GM12878 (cell line): ENCODE measurements around the gene CD7. TPM values are rescaled to one million over a fixed set of nuclear protein-coding genes. Genes with fewer than 3 reads are reported as not detected.

Experiments
- ATAC-seq: fragments of 200-7000 bp; cut with Tn5 transposase; 3 replicates; pipeline ENCODE4 v1.9.1; 2020; ENCODE audit warnings: mild to moderate bottlenecking, moderate library complexity
- Bru-seq: library from RNA; stranded (reverse); fragments of 400-500 nt; gene quantifications from one replicate; lab custom pipeline; 2021; lab: Mats Ljungman, UMichigan
- BruChase-seq, 2 experiments: library from RNA; stranded (reverse); fragments of 400-500 nt; gene quantifications; one replicate each; lab custom pipeline; 2021; lab: Mats Ljungman, UMichigan
- BruUV-seq: library from RNA; stranded (reverse); fragments of 400-500 nt; replicated peaks from 2 replicates; lab custom pipeline; 2021; lab: Mats Ljungman, UMichigan
- CTCF ChIA-PET: fragments of 300-600 bp; sonication (Branson Sonifier 250); formaldehyde crosslinking; extraction: SDS; loops from one replicate; lab custom pipeline; 2021; ENCODE audit warnings: inconsistent platforms; lab: Yijun Ruan, JAX
- POLR2A ChIA-PET: fragments of 350-600 bp; formaldehyde crosslinking; extraction: SDS; loops from one replicate; lab custom pipeline; 2021; ENCODE audit warnings: inconsistent platforms; lab: Charles Lee
- RAD21 ChIA-PET: fragments of 300-600 bp; sonication (Branson Sonifier 250); formaldehyde crosslinking; loops from one replicate; lab custom pipeline; 2023; ENCODE audit warnings: antibody characterized with exemption; ENCODE audit not compliant: unreplicated experiment; lab: Charles Lee
- SMC1A ChIA-PET: fragments of 300-600 bp; sonication (Branson Sonifier 250); formaldehyde crosslinking; loops from one replicate; lab custom pipeline; 2023; ENCODE audit not compliant: unreplicated experiment, uncharacterized antibody; lab: Charles Lee
- DNase-seq: peaks from one replicate; pipeline ENCODE4 v3.0.0-alpha.2; 2011; ENCODE audit warnings: low read depth, low spot score
- FAIRE-seq: peaks from 3 replicates; lab custom pipeline; 2011; peaks lifted over from hg19 to GRCh38; lab: Jason Lieb, UNC
- H2AFZ ChIP-seq: 2 replicates; pipeline ENCODE4 v1.6.0; 2011; ENCODE audit warnings: low read depth, low read length, control low read depth; ENCODE audit not compliant: control insufficient read depth
- H3K27ac ChIP-seq: 2 replicates; pipeline ENCODE4 v1.5.1; 2011; ENCODE audit warnings: control low read depth; ENCODE audit not compliant: control insufficient read depth, insufficient read depth
- H3K27me3 ChIP-seq, 2 experiments: replicated peaks in 1 of 2; 2 replicates each; pipeline versions ENCODE4 v1.6.0 to v1.6.1; 2011; ENCODE audit warnings: low read length in 1 of 2; ENCODE audit not compliant: control insufficient read depth in 2 of 2, insufficient read depth in 2 of 2
- H3K36me3 ChIP-seq, 2 experiments: 2 replicates each; pipeline ENCODE4 v1.5.1; 2011; ENCODE audit warnings: low read length in 1 of 2; ENCODE audit not compliant: control insufficient read depth in 2 of 2, insufficient read depth in 2 of 2
- H3K4me1 ChIP-seq: 2 replicates; pipeline ENCODE4 v1.6.1; 2011; ENCODE audit warnings: mild to moderate bottlenecking, low read length, moderate library complexity, mixed read lengths; ENCODE audit not compliant: control insufficient read depth, insufficient read depth
- H3K4me2 ChIP-seq: 2 replicates; pipeline ENCODE4 v1.6.0; 2011; ENCODE audit warnings: control low read depth; ENCODE audit not compliant: control insufficient read depth, insufficient read depth
- H3K4me3 ChIP-seq: fragments of 200-600 bp; sonication (generic); 2 replicates; pipeline ENCODE4 v1.5.1; 2016
- H3K79me2 ChIP-seq: 2 replicates; pipeline ENCODE4 v1.6.0; 2011; ENCODE audit warnings: low read length; ENCODE audit not compliant: control insufficient read depth, insufficient read depth
- H3K9ac ChIP-seq: 2 replicates; pipeline ENCODE4 v1.8.0; 2011; ENCODE audit warnings: low read length, control low read depth, mixed read lengths; ENCODE audit not compliant: control insufficient read depth, insufficient read depth
- H3K9me3 ChIP-seq: replicated peaks from 3 replicates; pipeline ENCODE4 v1.5.1; 2011; ENCODE audit warnings: mild to moderate bottlenecking, low read length; ENCODE audit not compliant: control insufficient read depth, insufficient read depth
- H4K20me1 ChIP-seq: 2 replicates; pipeline ENCODE4 v1.6.0; 2011; ENCODE audit not compliant: control insufficient read depth, insufficient read depth
- HDAC6 ChIP-seq: fragments of 200-600 bp; sonication (generic); IDR thresholded peaks from one replicate; pipeline ENCODE4 v1.8.0; 2017; ENCODE audit warnings: antibody characterized with exemption; ENCODE audit not compliant: unreplicated experiment
- POLR2A ChIP-seq: IDR thresholded peaks from 2 replicates; pipeline ENCODE4 v1.6.1; 2011; ENCODE audit warnings: low read depth, mild to moderate bottlenecking, low read length
- WGBS: methylation state at CpG from one replicate; pipeline ENCODE4 v1.1.6; 2016; ENCODE audit warnings: low lambda C conversion rate; ENCODE audit not compliant: insufficient replicate concordance, insufficient coverage; ENCODE audit errors: missing lambda C conversion rate; 5-methylcytosine and 5-hydroxymethylcytosine counted together
- in situ Hi-C: fragments of 300-500 bp; cut with MboI; formaldehyde crosslinking; loops from 9 replicates; pipeline ENCODE4 v1.14.3; 2018; ENCODE audit warnings: mixed read lengths
- intact Hi-C: fragments of 100-400 bp; cut with micrococcal nuclease; formaldehyde crosslinking; loops from one replicate; pipeline ENCODE4 v1.14.2; 2022; ENCODE audit not compliant: unreplicated experiment
- long read RNA-seq, 2 experiments: library from polyadenylated mRNA; unstranded; transcript quantifications; one replicate each; pipeline ENCODE4 v2.0.0, GENCODE V29; 2019 to 2020
- polyA minus RNA-seq, 3 experiments: library from RNA; depleted of rRNA, polyadenylated mRNA; stranded (reverse); fragments of >200 nt; gene quantifications; 2 replicates each; pipeline ENCODE4 v1.2.3, GENCODE V29; 2011
- polyA plus RNA-seq, 11 experiments: library from polyadenylated mRNA; depleted of rRNA in 4 of 11; unstranded in 6 of 11; stranded (reverse) in 5 of 11; fragments of >200 nt; fragmentation: Nextera tagmentation in 4 of 11; fragmentation: Illumina TruSeq in 1 of 11; extraction: Ambion mirVana in 4 of 11; extraction: Trizol in 1 of 11; gene quantifications; 1 replicate in 1 of 11; 2 replicates in 10 of 11; pipeline versions ENCODE4 v1.2.1 to v1.2.3, GENCODE V29; 2011 to 2016; ENCODE audit warnings: inconsistent platforms in 2 of 11, missing spikeins in 2 of 11, low read depth in 1 of 11
- total RNA-seq, 4 experiments: library from RNA; depleted of rRNA in 3 of 4; stranded (reverse); fragments of >200 nt in 3 of 4; fragmentation: Illumina TruSeq in 1 of 4; extraction: Trizol in 1 of 4; gene quantifications; 2 replicates each; pipeline versions ENCODE4 v1.2.1 to v1.2.3, GENCODE V29; 2013 to 2021

CD7 gene
- not detected in 2 replicates for total RNA-seq (2013; cell fraction: nucleolus; rRNA removed)
- total RNA-seq (2014; rRNA removed) (not detected in 2 replicates), total RNA-seq (2014; rRNA removed; fragmentation: Illumina TruSeq; extraction: Trizol) (not detected in 2 replicates), total RNA-seq (2021) (0.33 TPM in 1 of 2 replicates, not detected in the other), polyA plus RNA-seq (2011; rRNA removed) (not detected in 2 replicates), polyA plus RNA-seq (2014; fragmentation: Illumina TruSeq; extraction: Trizol) (not detected in 2 replicates), polyA plus RNA-seq (2014; fragmentation: Nextera tagmentation; extraction: Ambion mirVana) (not detected), polyA plus RNA-seq (2014; rRNA removed) (0.60 TPM in 1 of 2 replicates, not detected in the other), polyA plus RNA-seq (2016; fragmentation: Nextera tagmentation; extraction: Ambion mirVana) (not detected), polyA minus RNA-seq (2011; rRNA and poly(A)+ RNA removed) (not detected in 2 replicates), Bru-seq, nascent RNA (percentile 16 among the genes with signal in this experiment), BruChase-seq, experiment 1, labeled RNA remaining after a 6-hour chase (not detected), BruChase-seq, experiment 2, labeled RNA remaining after a 2-hour chase (not detected)
- polyA plus RNA-seq (2011; ENCODE audit: low read depth) = not detected
- 0.07 and 0.18 TPM in 2 replicates for polyA plus RNA-seq (2011; cell fraction: cytosol; rRNA removed)
- polyA plus RNA-seq (2011; cell fraction: nucleus; rRNA removed) = 0.33 and 0.53 TPM in 2 replicates
- polyA plus RNA-seq (2012) = 0.14 TPM in 1 of 2 replicates, not detected in the other
- polyA minus RNA-seq (2011; cell fraction: cytosol; rRNA and poly(A)+ RNA removed) = not detected in 2 replicates
- 0.19 TPM in 1 of 2 replicates, not detected in the other for polyA minus RNA-seq (2011; cell fraction: nucleus; rRNA and poly(A)+ RNA removed)
- long read RNA-seq, experiment 1 = 0 reads
- long read RNA-seq, experiment 2 = 0 reads

DNA sequence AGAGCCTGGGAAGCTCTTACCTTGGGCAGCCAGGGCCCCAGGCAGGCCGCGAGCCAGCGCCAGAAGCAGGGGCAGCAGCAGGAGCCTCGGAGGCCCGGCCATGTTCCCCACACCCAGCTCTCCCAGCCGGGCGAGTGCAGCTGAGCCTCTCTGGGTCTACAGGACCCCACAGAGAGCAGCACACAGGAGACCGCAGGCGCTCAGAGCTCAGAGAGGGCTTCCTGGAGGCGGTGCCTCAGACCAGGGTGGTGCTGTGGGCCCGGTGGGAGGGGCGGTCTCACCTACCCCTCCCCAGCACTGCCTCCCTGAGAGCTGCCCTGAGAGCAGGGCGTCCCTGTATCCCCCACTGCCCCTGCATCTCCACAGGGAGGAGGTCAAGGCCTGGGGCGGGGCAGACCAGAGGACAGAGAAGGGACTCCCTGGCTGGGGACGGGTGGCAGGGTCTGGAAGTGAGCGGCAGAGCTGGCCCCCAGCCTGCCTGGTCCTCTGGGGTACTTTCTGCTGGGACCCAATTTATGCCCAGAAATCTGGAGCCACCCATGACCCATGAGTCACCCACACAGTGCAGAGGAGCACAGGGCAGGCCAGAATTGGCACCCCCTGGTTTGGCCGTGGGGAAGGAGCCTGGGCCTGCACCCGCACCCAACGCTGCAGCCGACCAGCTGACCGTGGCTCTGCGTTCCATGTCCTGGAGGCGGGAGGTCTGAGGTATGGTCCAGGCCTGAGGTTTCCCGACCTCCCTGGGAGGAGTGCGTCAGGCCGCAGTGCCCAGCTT lies at the start of gene CD7:
Gene CD7 (minus strand): TSS at position 215 of the 775 bp plus-strand sequence. CDS start 113 bp downstream, at position 102.
- intact Hi-C loops = no loop called here
- ATAC-seq = no peak

More for the DNA sequence above, at the start of gene CD7:
- H3K4me2 ChIP-seq = no peak within 1 kb of the TSS
- no peaks in the 10 kb centered on the region for H3K79me2 ChIP-seq
- POLR2A ChIA-PET = interaction anchor here (0.5 to 0.8 kb wide), 2 partner anchors 19 to 44 kb away, joined by 3 read pairs; partner anchors contain the start of gene CSNK1D
- no peaks in the 10 kb centered on the region for H3K36me3 ChIP-seq
- H2AFZ ChIP-seq = no peak within 1 kb of the TSS
- H3K9ac ChIP-seq = no peak within 1 kb of the TSS
- TF ChIP-seq HDAC6 = no peak
- peak; percentile 31; the same call in 1 of the 2 replicates for TF ChIP-seq POLR2A
- H3K27ac ChIP-seq = no peak within 1 kb of the TSS
- RAD21 ChIA-PET = interaction anchor here (2.4 kb wide), 1 partner anchor 15 kb away, joined by 7 read pairs; no protein-coding TSS in a partner anchor
- FAIRE-seq = no peak
- SMC1A ChIA-PET = interaction anchor here (2.2 kb wide), 1 partner anchor 16 kb away, joined by 10 read pairs; no protein-coding TSS in a partner anchor
- H3K27me3 ChIP-seq = peaks cover 0 to 2% of the 10 kb centered on the region in 2 experiments; a peak in 3 of 4 replicates
- H3K4me1 ChIP-seq = no peaks in the 10 kb centered on the region
- BruUV-seq = no TSS peak
- CTCF ChIA-PET = interaction anchor here (0.6 to 2.0 kb wide), 5 partner anchors 12 to 82 kb away, joined by 3 to 5 read pairs (median 3); no protein-coding TSS in a partner anchor
- no peak within 1 kb of the TSS for H3K4me3 ChIP-seq
- in situ Hi-C loops = no loop called here
- no peaks in the 10 kb centered on the region; the same call in 2 of the 3 replicates for H3K9me3 ChIP-seq
- WGBS = 67% methylated on average over 25 of the region's 26 CpGs
- H4K20me1 ChIP-seq = no peaks in the 10 kb centered on the region
- no peak for DNase-seq
